Occipital lobe (tissue), 2 donors: Measurements from ENCODE around the gene ROPN1L. TPM values are rescaled to one million over a fixed set of nuclear protein-coding genes. Genes with fewer than 3 reads are reported as not detected.
A peak's percentile ranks its signal among the peaks of the same experiment; 100 is the strongest.

Source experiments
- DNase-seq: peaks from one replicate; lab custom pipeline; 2025; lab: John Stamatoyannopoulos, UW
- total RNA-seq: library from RNA; depleted of rRNA; stranded (reverse); fragments of >200 nt; gene quantifications from one replicate; pipeline ENCODE4 v1.2.3, GENCODE V29; 2014

ROPN1L gene
- total RNA-seq, 1 donor from 2014 or later: 1.9 TPM

DNA sequence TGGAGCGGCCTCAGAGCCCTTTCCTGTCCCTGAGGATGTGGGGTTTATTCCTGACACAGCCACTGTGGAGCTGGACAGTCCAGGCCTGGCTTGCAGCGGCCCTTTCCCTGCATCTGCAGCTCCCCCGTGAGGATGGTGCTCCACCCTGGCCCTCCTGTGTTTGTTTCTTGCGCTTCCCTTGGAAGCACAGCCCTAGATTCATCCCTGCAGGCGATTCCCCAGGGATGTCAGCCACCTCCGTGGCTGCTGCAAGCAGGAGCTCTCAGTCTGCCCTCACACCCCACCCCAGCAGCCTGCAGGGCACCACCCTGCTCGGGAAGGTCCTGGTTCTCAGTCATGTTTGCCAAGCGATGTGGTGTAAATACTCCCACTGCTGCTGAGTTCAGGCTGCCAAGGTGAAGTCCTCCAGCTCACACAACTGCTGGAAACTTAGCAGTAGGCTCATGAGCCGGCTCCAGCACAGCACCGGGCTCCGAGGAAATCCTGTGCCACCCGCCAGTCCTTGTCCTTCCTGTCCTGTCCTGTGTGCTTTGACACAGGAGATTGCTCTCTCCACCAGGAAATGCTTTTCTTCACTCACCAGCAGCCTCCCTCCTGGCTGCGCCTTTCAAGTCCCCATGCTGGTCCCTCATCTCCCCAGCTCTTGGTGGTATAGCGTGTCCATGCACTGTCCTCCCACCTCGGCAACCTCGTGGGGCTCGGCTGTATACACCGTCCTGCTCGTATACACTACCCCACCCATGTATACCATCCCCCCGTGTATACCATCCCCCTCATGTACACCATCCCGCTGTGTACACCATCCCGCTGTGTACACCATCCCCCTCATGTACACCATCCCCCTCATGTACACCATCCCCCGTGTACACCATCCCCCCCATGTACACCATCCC, 16.2 kb downstream of the ROPN1L start:
- DNase-seq: peak; percentile 18

DNA sequence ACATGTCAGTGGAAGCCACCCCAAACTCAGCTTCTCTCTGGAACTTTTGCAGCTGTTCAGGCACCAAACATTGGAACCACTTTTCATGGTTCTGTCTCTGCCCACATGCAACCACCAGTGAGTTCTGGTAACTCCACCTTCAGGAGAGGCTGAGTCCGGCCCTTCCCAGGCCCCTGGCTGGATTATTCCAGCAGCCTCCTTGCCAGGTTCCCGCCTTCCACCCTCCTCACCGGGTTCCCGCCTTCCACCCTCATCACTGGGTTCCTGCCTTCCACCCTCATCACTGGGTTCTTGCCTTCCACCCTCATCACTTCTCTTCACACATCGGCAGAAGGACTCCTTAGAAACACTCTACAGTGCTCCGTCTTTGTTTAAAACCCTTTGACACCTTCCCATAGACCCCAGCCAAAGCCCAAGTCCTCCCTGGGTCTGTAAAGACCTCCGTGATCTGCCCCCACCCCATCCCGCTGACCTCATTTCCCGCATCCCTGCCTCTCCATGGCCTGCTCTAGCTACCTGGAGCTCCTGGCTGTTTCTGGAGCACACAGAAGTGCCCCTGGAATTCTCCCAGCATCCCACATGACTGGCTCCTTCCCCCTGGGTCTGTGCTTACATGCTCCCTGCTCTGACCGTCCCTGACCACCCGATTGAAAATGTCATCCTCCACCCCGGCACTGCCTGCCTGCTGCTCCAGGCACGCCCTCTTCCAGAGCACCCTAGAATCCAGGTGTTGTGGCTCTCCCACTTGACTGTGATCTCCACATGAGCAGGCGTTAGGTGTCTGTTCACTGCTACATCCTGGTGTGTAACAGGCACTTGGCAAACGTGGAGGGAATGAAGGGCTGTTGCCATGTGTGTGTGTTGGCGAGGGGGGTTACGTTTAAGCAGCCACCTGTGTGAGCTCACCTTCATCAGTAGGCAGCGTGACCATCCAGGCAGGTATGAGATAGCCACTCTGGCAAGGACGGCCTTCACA, 17.7 kb downstream of the ROPN1L start:
- no peak for DNase-seq

DNA sequence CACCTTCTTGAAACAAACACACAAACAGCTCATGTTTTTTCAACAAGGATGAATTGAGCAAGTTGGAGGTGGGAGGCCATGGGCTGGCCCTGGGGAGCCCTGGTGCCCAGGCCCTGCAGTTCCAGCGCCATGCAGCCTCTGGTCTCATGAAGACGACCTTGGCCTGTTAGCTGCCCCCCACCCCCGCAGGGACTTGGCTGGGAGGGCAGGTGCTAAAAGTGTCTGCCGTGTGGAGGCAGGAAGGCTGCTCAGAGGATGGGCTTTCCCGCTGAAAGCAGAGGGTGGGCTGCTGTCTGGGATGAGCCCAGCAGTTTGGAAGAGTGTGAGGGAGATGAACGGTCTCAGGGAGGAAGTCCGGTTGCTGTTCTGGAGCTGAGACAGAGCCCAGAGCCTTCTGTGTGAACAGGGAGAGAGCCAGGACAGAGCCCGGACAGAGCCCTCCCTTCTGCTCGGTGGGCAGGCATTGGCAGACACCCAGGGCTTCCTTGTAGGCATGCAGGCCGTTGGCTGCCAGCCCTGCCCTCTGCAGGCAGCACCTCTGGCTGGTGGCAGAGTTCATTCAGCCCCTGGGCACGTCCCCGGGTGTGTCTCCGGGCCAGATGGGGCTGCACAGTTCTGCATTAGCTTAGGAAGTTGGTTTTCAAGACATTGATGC, 18.7 kb downstream of the ROPN1L start:
- peak; percentile 9 for DNase-seq

DNA sequence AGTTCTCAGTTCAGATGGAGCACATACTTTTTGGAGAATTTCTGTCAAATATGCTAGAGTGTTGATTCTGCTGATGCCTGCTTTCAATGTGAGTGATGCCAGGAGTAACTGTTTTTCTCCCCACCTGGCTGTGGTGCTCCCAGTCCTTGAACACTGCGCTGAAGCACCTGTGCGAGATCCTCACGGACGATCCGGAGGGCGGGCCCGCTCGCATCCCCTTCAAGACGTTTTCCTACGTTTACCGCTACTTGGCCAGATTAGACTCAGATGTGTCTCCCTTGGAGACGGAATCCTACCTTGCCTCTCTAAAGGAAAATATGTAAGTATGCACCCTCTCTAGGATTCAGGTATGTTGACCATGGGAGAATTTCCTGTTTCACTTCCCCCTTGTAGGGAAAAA, 19.4 kb downstream of the ROPN1L start:
- no peak for DNase-seq

DNA sequence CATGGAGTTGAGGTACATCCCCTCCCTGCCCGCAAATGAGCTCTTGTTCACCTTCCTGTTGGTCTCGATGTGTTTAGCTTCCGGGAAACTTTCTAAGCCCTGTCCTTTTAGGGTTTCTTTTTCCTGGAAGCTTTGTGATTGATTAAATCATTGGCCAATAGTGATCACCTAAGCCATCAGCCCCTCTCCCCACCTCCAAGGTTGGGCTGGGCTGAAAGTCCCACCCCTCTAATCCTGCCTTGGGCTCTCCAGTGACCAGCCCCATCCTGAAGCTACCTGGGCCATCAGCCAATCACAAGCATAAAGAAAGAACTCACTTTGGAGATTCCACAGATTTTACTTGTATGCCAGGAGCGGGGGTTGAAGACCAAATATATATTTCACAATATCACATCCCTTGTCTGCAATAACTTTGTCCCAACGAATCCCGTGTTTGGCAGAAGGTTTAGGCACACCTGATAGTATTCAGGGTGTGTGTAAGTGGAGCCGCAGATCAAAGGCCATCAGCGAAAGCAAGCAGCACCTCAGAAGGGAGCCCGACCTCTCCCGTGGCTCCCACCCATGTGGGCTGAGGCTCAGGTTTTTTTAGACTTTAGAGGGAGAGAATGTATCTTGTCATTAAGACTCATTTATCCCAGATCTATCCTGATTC, 20.4 kb downstream of the ROPN1L start:
- DNase-seq: no peak

DNA sequence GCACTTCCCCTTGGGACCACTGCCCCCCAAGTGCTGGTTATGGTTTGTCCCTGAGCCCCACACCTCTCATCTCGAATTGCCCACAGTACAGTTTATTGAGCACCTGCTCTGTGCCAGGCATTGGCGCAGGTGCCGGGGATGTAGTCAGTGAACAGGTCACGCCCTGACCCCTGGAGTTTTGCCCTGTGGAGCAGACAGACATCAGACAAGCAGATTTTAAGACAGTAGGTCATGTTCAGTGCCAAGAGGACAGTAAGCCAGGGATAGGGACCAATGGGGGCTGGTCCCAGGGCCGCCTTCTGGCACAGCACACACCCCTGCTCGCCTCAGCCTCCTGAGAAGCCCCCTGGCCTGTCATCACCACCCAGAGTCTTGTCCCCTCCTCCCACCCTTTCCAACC, 21.9 kb downstream of the ROPN1L start:
- DNase-seq: no peak

DNA sequence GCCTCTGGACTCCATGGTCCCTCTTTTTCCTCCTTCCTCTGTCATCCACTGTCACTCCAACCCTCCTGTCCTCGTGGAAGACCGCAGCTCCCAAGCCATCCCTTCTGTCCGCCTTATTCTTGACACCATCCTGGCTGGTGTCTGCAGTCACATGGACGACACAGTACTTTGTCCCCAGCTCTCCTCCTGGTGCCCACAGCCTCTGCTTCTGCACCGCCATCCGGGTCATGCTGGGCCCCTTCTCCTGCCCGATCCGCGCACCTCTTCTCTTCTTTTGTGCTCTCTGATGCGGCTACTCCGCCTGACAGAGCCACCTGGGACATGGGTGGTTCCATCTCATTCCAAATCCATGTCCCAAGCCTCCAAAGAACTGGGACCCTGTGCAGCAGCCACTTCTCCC, 22.5 kb downstream of the ROPN1L start:
- no peak for DNase-seq

DNA sequence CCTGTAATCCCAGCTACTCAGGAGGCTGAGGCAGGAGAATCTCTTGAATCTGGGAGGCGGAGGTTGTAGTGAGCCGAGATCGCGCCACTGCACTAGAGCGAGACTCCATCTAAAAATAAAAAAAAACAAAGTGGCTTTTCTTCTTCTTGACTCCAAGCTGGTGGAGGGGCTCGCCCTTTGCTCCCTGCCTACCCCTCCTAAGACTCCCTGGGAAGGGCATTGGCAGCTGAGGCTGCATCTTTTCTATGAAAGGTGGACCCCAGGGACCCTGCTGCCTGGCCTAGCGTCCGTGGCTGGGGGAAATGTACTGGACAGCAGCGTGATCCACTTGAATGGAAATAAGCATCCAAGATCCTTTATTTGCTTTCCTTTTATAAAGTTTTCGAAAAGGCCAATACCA, 24.0 kb downstream of the ROPN1L start:
- no peak for DNase-seq

DNA sequence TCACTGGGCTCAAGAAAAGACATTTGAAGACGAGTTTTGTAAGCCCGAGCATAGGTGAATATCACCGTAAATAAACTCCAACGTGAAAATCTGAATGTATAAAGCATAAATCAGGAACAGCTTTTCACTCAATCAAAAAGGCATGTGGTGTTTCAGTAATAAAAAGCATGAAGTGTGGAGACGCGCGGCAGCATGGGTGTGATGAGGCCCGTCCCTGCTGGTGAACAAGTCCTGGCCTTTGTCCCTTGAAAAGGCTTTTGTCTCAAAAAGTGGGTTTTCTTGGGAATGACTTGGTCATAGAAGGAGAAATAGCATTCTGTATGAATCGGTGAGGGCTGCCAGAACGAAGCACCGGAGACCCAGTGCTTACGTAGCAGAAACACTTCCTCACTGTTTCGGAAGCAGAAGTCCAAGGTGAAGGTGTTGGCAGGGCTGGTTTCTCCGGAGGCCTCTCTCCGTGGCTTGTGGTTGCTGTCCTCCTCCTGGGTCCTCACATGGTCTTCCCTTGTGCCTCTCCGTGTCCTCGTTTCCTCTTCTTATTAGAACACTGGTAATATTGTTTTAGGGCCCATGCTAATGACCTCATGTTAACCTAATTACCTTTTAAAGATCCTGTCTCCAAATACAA, 24.9 kb downstream of the ROPN1L start:
- DNase-seq: no peak

DNA sequence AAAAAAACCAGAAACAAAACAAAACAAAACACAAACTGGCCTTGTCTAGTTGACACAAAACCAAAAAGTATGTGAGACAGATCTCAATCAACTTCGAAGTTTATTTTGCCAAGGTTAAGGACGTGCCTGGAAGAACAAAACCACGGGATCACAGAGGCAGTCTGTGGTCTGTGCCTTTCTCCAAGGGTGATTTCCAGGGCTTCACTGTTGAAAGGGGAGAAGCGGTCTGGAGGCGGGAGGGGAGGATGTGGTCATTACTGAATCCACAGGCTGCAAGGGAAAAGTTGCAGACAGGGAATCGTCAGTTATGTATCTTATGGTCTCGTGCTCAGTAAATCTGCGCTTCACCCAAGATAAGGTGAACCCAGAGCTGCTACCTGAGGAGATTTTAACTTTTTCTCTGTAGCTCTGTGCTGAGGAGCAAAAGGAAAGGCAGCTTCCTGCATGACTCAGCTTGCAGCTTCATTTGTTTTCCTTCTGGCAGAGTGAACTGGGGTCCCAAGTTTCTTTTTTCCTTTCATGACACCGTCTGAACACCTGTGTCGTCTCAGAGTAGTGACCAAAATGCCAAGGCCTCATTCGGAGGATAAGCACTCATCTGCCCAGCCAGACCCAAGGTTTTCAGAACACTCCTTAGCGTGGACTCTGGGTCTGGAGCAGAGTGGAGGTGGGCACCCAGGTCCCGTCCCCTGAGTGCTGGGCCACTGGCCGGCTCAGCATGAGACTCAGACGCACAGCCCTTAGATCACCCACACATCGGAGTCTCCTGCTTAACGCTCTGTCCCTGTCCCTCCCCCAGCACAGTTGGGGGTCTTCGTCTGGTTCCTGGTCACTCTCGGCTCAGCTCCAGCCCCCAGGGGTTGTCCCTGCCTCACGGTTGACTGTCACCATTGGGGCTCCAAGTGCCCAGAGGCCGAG, 25.9 kb downstream of the ROPN1L start:
- no peak for DNase-seq

DNA sequence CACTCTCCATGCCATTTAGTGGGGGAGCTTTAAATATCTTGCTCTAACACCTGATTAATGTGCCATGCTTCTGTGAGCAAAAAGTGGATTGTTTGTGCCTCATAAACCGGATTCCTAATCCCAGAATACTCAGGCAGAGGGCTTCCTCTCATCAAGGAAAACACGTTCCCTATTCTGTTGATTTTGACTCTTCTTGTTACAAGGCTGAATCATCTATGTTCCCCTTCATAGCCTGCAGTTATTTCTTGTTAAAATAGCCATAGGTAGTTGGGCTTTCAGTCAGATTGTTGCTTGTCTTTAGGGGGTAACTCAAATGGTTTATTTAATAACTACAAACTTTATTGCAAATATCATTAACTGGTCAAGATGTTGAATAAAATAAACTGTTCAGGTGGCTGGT, 26.6 kb downstream of the ROPN1L start:
- DNase-seq: no peak

DNA sequence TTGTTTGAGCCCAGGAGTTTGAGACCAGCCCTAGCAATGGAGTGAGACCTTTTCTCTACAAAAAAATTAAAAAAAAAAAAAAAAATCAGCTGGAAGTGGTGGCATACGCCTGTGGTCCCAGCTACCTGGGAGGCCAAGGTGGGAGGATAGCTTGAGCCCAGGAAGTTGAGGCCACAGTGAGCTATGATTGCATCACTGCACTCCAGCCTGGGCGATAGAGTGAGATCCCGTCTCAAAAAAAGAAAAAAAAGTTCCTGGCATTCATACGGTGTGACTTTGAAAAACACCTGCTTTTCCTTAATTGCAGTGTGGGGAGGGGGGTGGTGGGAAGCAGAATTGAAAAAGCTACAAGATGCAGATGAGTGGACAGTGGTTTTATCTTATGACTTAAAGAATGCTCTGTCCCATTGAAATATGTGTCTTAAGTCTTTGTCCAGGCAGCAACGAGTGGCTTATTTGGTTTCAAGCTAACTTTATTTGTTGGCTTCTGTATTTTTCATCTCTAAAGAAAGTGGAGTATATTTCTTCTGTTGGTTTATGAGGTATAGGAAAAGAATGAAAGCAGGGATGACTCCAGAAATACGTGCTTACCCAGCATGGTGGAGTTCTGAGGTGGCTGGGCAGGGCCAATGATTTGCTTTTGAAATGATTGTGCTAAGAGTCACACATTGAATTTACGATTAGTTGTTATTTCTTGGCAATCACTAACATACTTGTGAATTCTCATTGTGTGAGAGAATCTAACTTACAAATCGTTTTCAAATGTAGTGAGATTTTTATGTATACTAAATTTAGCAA, 27.8 kb downstream of the ROPN1L start:
- DNase-seq: no peak

DNA sequence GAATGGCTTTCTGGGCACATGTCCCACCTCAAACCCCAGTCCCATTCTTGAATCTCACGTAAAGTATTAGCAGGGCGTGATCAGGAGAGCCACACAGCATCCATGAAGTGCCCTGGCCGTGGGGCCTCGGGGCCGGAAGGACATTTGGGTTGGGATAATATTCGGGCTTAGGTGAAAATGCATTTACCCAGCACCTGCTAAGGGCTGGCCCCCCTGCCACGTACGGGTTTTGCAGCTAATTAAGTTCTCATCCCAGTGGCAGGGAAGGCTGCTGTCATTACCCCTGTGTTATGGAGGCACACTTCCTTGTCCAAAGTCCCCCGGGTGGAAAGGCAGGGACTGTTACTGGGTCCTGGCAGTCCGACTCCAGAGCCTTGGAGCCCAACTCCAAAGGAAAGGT, 29.0 kb downstream of the ROPN1L start:
- DNase-seq: no peak

DNA sequence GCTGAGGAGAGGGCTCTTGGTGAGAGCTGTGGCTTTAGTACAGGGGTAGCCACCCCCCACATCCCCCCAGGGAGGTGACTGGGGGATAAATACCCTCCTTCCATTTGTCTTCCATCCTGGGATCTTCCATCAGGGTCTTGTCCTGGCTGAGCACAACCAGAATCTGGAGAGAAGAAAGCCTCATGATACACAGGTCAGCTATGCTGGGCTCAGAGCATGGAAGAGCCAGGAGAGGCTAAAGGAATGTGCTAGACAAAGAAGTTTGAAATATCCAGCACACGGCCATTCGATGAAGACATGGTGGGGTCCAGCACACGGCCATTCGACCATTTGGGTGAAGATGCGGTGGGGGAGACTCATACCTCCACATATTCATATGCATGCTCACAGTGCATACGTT, 30.0 kb downstream of the ROPN1L start:
- DNase-seq: no peak

DNA sequence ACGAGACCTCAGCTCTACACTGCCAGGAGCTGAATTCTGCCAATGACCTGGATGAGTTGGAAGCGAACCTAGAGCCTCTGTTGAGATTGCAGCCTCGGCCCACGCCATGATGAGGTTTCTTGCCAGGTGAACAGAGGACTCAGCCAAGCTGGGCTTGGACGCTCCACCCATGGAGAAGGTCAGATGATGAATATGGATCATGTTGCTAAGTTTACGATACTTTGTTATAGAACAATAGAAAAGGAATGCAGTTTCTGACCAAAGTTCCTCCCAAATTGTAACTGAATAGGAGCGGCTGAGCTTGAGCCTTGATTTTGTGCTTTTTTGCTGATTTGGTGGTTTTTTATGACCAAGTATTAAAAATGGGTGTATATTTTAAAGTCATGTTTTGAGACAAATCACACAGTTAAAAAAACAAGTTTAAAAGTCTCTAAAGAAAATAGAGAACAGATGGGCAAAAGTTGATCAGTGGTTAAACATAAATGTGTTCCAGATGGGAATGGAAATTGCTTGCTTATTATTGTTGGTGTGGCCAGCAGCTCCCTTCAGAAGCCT, 32.9 kb downstream of the ROPN1L start:
- no peak for DNase-seq

DNA sequence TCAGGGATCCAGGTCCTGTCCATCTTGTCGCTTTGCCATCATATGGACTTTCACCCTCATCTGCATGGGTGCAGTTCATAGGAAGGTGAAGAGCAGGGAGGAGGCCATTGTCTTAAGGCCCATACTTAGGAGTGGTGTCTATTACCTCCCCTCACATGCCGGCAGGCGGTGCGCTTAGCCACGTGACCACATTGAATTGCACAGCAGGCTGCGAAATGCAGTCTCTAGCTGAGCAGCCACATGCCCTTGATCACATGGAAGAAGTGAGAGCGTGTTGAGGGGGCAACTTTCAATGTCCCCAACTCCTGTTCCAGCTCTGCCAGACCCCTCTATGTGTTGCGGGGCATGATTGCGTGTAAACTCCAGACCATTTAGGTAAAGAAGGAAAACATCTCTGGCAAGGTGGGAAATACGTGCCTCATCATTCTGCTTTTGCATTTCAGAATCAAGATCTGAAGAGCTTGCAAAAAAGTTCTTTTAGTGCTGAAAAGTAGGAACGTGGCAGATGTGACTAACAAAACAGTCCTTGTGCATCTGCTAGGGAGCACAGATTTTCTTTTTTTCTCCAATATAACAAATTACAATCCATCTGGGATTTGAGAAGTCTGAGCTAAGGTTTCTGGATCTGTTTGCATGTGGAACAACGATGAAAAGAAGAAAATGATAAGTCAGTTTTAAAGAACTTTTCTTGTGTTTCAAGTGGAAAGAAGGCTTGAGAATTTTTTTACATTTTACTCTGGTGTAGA, 34.4 kb downstream of the ROPN1L start:
- no peak for DNase-seq

DNA sequence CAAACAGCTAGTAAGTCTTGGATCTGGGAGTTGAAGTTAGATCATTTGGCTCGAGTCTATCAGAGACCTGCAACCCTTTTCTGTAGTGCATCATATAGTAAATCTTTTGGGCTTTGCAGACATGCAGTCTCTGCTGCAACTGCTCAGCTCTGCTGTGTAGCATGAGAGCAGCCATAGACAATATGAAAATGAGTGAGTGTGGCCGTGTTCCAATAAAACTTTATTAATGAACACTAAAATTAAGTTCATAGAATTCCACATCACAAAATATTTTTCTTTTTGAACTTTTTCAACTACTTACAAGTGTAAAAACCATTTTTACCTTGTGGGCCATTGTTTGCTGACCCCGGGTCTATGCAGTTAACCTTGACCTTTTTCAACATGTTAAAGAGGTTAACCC, 35.2 kb downstream of the ROPN1L start:
- DNase-seq: no peak

DNA sequence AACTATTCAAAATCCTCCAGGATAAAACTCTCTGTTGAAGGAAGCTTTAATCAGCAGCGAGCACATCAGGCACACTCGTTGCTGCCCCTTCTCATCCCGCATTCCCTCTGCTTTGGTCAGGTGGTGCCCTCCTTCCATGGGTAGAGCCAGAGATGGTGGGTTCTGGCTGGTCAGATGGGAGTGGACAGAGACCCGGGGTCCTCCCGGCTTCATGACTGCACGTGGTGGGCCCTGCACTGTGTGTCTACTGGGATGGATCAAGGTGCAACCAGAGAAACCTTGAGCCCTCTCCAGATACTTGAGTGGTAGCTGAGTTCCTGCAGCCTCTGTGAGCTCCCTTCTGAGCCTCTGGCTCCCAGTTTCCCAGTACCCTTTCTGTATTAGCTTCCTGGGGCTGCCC, 36.3 kb downstream of the ROPN1L start:
- DNase-seq: no peak
